Osteocyte (in vitro differentiated cells): ENCODE results near the gene ADNP. TPM values are rescaled to one million over a fixed set of nuclear protein-coding genes. Genes with fewer than 3 reads are reported as not detected.

Source experiments
- DNase-seq: peaks from one replicate; pipeline ENCODE4 v3.0.0; 2021; ENCODE audit warnings: mixed read lengths; ENCODE audit not compliant: unreplicated experiment; ENCODE audit errors: extremely low spot score
- H3K27ac Mint-ChIP-seq: one replicate; pipeline ENCODE4 v1.8.0; 2021; ENCODE audit warnings: mild to moderate bottlenecking, mixed read lengths; ENCODE audit not compliant: unreplicated experiment
- H3K27me3 Mint-ChIP-seq: one replicate; pipeline ENCODE4 v1.8.0; 2021; ENCODE audit warnings: mixed read lengths; ENCODE audit not compliant: unreplicated experiment
- H3K36me3 Mint-ChIP-seq: one replicate; pipeline ENCODE4 v1.8.0; 2021; ENCODE audit warnings: mixed read lengths; ENCODE audit not compliant: unreplicated experiment
- H3K4me1 Mint-ChIP-seq: one replicate; pipeline ENCODE4 v1.8.0; 2021; ENCODE audit warnings: mixed read lengths; ENCODE audit not compliant: unreplicated experiment
- H3K4me3 Mint-ChIP-seq: one replicate; pipeline ENCODE4 v1.8.0; 2021; ENCODE audit warnings: mild to moderate bottlenecking, moderate library complexity, mixed read lengths; ENCODE audit not compliant: unreplicated experiment
- H3K9me3 Mint-ChIP-seq: one replicate; pipeline ENCODE4 v1.8.0; 2021; ENCODE audit warnings: mixed read lengths; ENCODE audit not compliant: unreplicated experiment
- CTCF ChIP-seq: fragments of 200-600 bp; sonication (generic); IDR thresholded peaks from 2 replicates; pipeline ENCODE4 v1.5.0; 2021; ENCODE audit warnings: antibody characterized with exemption, mild to moderate bottlenecking, moderate library complexity
- total RNA-seq: library from RNA; stranded (reverse); gene quantifications from 2 replicates; pipeline ENCODE4 v1.2.1, GENCODE V29; 2021

The ADNP gene
- total RNA-seq, 1 donor from 2014 or later = 67.4 TPM

DNA sequence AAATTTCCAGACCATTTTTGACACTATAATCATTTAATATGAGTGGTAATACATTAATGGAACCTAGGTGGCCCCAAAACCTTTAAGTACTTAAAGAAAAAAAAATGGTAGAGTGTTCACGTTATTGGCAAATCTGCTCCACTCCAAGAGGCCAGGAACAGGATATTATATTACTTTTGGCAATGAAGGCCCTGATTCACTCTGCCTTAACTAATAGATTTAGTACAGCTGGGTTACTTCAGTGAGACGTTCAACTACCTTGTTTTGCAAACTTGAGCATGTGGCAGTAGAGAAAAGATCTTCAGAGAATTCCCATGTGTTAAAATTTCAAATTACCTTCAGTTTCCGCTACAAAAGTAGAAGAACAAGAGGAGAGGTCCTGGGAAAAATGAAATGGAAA is 12.8 kb downstream of the ADNP start:
- Mint-ChIP-seq H3K27ac (no peak overlapping the region), H3K4me3 (no peak overlapping the region), H3K9me3 (no peaks in the 10 kb centered on the region), H3K36me3 (peaks cover 13% of the 10 kb centered on the region), H3K27me3 (no peaks in the 10 kb centered on the region), H3K4me1 (peaks cover 78% of the 10 kb centered on the region)
- no peak for DNase-seq
- no peak for TF ChIP-seq CTCF

GRCh38 chr20:50916934-50917333 is 14.3 kb downstream of the ADNP start:
- H3K27me3 Mint-ChIP-seq = no peaks in the 10 kb centered on the region
- H3K4me1 Mint-ChIP-seq = peaks cover 76% of the 10 kb centered on the region
- TF ChIP-seq CTCF = no peak
- peaks cover 14% of the 10 kb centered on the region for H3K36me3 Mint-ChIP-seq
- H3K9me3 Mint-ChIP-seq = no peaks in the 10 kb centered on the region
- H3K27ac Mint-ChIP-seq = peak overlapping the region; percentile 52
- DNase-seq = no peak
- no peak overlapping the region for H3K4me3 Mint-ChIP-seq

- DNase-seq = no peak
- Mint-ChIP-seq H3K27me3 (no peaks in the 10 kb centered on the region), H3K36me3 (peaks cover 14% of the 10 kb centered on the region), H3K27ac (peak overlapping the region; percentile 39), H3K4me3 (no peak overlapping the region), H3K4me1 (peaks cover 77% of the 10 kb centered on the region), H3K9me3 (no peaks in the 10 kb centered on the region)
- no peak for TF ChIP-seq CTCF
Observed at GRCh38 chr20:50916257-50916656, 15.0 kb downstream of the ADNP start.

DNA sequence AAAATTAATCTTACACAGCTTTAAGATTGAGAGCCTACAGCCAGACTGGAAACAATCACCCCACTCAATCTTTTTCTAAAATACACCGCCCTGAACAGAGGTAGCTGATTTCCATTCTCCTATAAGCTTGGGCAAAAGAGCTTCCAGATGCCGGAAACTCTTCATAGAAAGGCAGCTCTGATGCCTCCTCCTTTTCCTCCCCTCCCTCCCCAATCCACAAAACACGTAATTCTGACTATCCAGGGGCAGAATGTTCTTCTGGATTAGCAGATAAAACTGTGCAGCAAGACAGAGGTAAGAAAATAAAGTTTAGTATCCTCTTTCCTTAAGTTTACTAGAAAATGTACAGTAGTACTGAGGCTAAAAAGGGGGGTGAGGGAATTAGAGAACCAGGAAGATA is 15.8 kb downstream of the ADNP start:
- no peak for DNase-seq
- Mint-ChIP-seq H3K4me3 (no peak overlapping the region), H3K4me1 (peaks cover 79% of the 10 kb centered on the region), H3K36me3 (peaks cover 14% of the 10 kb centered on the region), H3K27me3 (no peaks in the 10 kb centered on the region), H3K27ac (peak overlapping the region; percentile 70), H3K9me3 (no peaks in the 10 kb centered on the region)
- TF ChIP-seq CTCF = no peak

DNA sequence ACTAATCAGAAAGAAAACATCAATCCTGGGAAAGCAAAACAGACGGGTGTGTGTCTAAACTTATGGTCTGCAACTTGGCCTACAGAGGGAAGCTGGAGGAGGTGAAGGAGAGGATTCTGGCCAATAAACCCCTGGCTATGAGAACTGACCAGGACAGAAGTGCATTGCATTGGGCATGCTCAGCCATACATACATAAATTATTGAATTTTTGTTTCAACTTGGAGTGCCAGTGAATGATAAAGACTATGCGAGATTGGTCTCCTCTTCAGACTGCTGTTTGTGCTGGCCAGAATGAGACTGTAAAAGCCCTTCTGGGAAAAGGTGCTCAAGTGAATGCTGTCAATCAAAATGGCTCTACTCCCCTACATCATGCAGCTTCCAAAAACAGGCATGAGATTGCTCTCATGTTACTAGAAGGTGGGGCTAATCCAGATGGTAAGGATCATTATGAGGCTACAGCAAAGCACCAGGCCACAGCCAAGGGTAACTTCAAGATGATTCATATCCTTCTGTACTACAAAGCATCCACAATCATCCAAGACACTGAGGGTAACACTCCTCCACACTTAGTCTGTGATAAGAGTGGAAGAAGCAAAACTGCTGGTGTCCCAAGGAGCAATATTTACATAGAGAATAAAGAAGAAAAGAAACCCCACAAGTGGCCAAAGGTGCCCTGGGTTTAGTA is 17.4 kb downstream of the ADNP start:
- peak overlapping the region; percentile 67 for H3K27ac Mint-ChIP-seq
- no peaks in the 10 kb centered on the region for H3K9me3 Mint-ChIP-seq
- H3K36me3 Mint-ChIP-seq = peaks cover 10% of the 10 kb centered on the region
- peaks cover 82% of the 10 kb centered on the region for H3K4me1 Mint-ChIP-seq
- no peaks in the 10 kb centered on the region for H3K27me3 Mint-ChIP-seq
- DNase-seq = no peak
- no peak overlapping the region for H3K4me3 Mint-ChIP-seq
- TF ChIP-seq CTCF = no peak
